DMS79 (cell line): ENCODE results near the gene SSTR5.
A peak's percentile ranks its signal among the peaks of the same experiment; 100 is the strongest.

ENCODE experiments used
- DNase-seq: peaks from one replicate; lab custom pipeline; 2025; lab: John Stamatoyannopoulos, UW

Gene SSTR5

GRCh38 chr16:1054660-1055556, 17.6 kb upstream of the SSTR5 start:
- DNase-seq: no peak

GRCh38 chr16:1055557-1055924, 17.0 kb upstream of the SSTR5 start:
- DNase-seq: no peak

GRCh38 chr16:1056196-1056595, 16.4 kb upstream of the SSTR5 start:
- no peak for DNase-seq

GRCh38 chr16:1057252-1057932, 15.2 kb upstream of the SSTR5 start:
- DNase-seq: no peak

GRCh38 chr16:1058216-1058615, 14.3 kb upstream of the SSTR5 start:
- no peak for DNase-seq

GRCh38 chr16:1059310-1059709, 13.2 kb upstream of the SSTR5 start:
- no peak for DNase-seq

GRCh38 chr16:1060416-1061340, 11.9 kb upstream of the SSTR5 start:
- DNase-seq: no peak

GRCh38 chr16:1061769-1062505, 10.6 kb upstream of the SSTR5 start:
- no peak for DNase-seq

GRCh38 chr16:1062895-1063294, 9.7 kb upstream of the SSTR5 start:
- no peak for DNase-seq

- DNase-seq: no peak
These were observed 8.8 kb upstream of the SSTR5 start for GRCh38 chr16:1063728-1064127.

GRCh38 chr16:1065469-1066128, 6.9 kb upstream of the SSTR5 start:
- DNase-seq: no peak

- DNase-seq: peak; percentile 69
These were observed 5.9 kb upstream of the SSTR5 start for GRCh38 chr16:1066584-1067172.

GRCh38 chr16:1067629-1068028, 4.9 kb upstream of the SSTR5 start:
- DNase-seq: no peak

GRCh38 chr16:1068451-1068850, 4.1 kb upstream of the SSTR5 start:
- no peak for DNase-seq

GRCh38 chr16:1069154-1069553, 3.4 kb upstream of the SSTR5 start:
- DNase-seq: no peak

GRCh38 chr16:1070084-1070863, 2.3 kb upstream of the SSTR5 start:
- no peak for DNase-seq

GRCh38 chr16:1070864-1071408, 1.6 kb upstream of the SSTR5 start:
- no peak for DNase-seq

GRCh38 chr16:1071561-1072225, 854 bp upstream of the SSTR5 start:
- DNase-seq: no peak

GRCh38 chr16:1073262-1073558, 663 bp downstream of the SSTR5 start:
- DNase-seq: no peak
